Central memory CD8-positive, alpha-beta T cell (primary cell): ENCODE measurements around the gene KCNN4.
"Not testable (repeated sequence)": the region's sequence is repeated elsewhere in the genome, so short reads cannot be mapped to it uniquely, and the experiment has no call there.

ENCODE experiments used
- ATAC-seq: fragments of 150-1000 bp; cut with Tn5 transposase; replicated peaks from 2 replicates; pipeline ENCODE4 v1.10.0; 2022; ENCODE audit warnings: mild to moderate bottlenecking, moderate FRiP score, moderate number of reproducible peaks; ENCODE audit not compliant: poor library complexity, severe bottlenecking; ENCODE audit errors: extremely low read depth
- DNase-seq, 2 donors: peaks; one replicate each; pipeline ENCODE4 v3.0.0; 2021; ENCODE audit warnings: low spot score in 2 of 2
- H3K27ac Mint-ChIP-seq: one replicate; pipeline ENCODE4 v1.8.0; 2022; ENCODE audit warnings: low read depth, mild to moderate bottlenecking, moderate library complexity, mixed read lengths
- H3K27me3 Mint-ChIP-seq: one replicate; pipeline ENCODE4 v1.8.0; 2022; ENCODE audit warnings: mixed read lengths
- H3K36me3 Mint-ChIP-seq: one replicate; pipeline ENCODE4 v1.8.0; 2022; ENCODE audit warnings: mild to moderate bottlenecking, moderate library complexity, mixed read lengths; ENCODE audit not compliant: insufficient read depth
- H3K4me1 Mint-ChIP-seq: one replicate; pipeline ENCODE4 v1.8.0; 2022; ENCODE audit warnings: mixed read lengths
- H3K4me3 Mint-ChIP-seq: one replicate; pipeline ENCODE4 v1.8.0; 2022; ENCODE audit warnings: mild to moderate bottlenecking, moderate library complexity, mixed read lengths
- H3K9me3 Mint-ChIP-seq: one replicate; pipeline ENCODE4 v1.8.0; 2022; ENCODE audit warnings: mixed read lengths

The KCNN4 gene

DNA sequence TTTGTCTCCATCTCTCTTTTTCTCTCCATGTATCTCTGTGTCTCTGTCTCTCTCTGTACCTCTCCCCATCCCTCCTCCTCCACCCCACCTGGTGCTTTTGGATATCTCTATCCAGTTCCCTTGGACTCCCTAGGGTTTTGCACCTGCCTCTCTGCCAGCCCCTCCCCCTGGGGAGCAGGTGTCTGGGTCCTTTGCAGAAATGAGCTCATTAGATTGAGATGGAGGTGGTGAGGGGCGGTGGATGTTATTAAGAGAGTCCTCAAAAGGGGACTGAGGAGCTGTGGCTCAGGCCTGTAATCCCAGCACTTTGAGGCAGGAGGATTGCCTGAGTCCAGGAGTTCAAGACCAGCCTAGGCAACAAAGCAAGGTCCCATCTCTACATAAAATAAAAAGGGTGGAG, 2.1 kb downstream of the KCNN4 start:
- H3K4me3 Mint-ChIP-seq = peak overlapping the region; percentile 72
- H3K4me1 Mint-ChIP-seq = peaks cover 65% of the 10 kb centered on the region
- ATAC-seq (no peak), DNase-seq (no peak)
- H3K9me3 Mint-ChIP-seq = no peaks in the 10 kb centered on the region
- peaks cover 4% of the 10 kb centered on the region for H3K36me3 Mint-ChIP-seq
- peak overlapping the region; percentile 76 for H3K27ac Mint-ChIP-seq
- peaks cover 6% of the 10 kb centered on the region for H3K27me3 Mint-ChIP-seq

DNA sequence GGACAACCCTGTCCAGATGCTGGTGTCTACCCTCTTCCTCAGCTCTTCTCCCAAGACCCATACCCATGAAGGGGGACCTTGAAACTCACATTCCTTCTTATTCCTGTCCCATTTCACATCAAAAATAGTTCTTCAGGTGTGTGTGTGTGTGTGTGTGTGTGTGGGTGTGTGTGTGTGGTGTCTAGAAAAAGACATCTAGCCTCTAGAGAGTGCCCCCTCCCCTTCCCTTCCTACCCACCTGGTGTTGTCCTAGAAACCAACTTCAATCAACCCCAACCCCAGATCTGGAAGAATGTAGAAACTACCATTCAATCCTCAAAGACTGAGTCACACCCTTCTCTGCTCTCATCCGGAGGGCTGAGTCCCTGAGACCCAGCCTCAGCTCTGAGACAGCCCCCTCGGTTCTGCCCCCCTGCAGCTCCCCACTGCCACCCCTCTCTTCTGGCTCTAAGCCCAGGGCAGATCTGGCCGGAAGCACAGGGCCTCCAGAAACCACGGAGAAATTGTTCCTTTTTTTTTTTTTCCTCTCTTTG, 3.5 kb downstream of the KCNN4 start:
- Mint-ChIP-seq H3K9me3 (no peaks in the 10 kb centered on the region), H3K27me3 (no peaks in the 10 kb centered on the region), H3K4me1 (peaks cover 54% of the 10 kb centered on the region), H3K36me3 (peaks cover 7% of the 10 kb centered on the region), H3K27ac (peak overlapping the region; percentile 76), H3K4me3 (peak overlapping the region; percentile 72)
- DNase-seq = no peak
- ATAC-seq = no peak

DNA sequence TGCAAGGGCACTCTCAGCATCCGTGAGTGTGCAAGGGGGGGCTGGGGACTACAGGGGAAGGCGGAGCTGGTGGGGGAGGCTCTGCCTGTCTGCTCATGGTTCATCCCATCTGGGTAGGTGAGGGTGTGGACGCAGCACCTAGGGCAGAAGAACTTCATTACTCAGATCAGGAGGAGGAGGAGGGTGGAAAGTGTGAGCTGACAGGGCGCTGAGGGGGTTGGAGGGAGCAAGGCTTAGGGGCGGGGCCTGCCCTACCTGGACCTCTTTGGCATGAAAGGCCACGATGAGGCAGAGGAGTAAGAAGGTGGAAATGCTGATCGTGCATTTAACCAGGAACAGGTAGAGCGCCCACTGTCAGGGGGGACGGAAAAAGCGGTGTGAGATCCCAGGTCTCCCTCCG, 4.5 kb downstream of the KCNN4 start:
- DNase-seq (no peak), ATAC-seq (no peak)
- peaks cover 7% of the 10 kb centered on the region for H3K36me3 Mint-ChIP-seq
- H3K4me3 Mint-ChIP-seq = no peak overlapping the region
- peaks cover 46% of the 10 kb centered on the region for H3K4me1 Mint-ChIP-seq
- H3K27ac Mint-ChIP-seq = peak overlapping the region; percentile 87
- no peaks in the 10 kb centered on the region for H3K9me3 Mint-ChIP-seq
- no peaks in the 10 kb centered on the region for H3K27me3 Mint-ChIP-seq

DNA sequence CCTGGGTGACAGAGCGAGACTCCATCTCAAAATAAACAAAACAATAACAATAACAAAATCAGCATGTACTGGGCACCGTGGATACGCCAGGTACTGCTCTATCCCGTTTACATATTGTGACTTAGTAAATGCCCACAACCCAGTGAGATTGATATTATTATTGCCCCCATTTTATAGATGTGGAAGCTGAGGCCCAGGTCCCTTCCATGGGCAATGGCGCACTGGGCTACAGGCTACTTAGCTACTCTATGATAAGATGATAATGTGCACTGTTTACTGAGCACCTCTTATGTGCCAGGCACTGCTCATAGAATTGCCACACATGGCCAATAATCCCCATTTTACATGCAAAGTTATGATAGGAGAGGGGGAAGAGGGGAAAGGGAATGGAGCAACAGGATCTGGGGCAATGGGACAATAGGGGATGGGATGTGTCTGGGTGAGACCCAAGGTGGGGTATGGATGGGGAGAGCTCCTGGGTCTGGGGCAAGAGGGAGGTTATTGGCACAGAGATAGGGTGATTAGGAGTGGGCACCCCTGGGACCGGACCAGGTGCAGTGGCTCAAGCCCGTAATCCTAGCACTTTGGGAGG, 5.4 kb downstream of the KCNN4 start:
- ATAC-seq (no peak), DNase-seq (no peak)
- Mint-ChIP-seq H3K4me3 (no peak overlapping the region), H3K36me3 (peaks cover 7% of the 10 kb centered on the region), H3K27ac (peak overlapping the region; percentile 87), H3K9me3 (no peaks in the 10 kb centered on the region), H3K4me1 (peaks cover 39% of the 10 kb centered on the region), H3K27me3 (no peaks in the 10 kb centered on the region)

DNA sequence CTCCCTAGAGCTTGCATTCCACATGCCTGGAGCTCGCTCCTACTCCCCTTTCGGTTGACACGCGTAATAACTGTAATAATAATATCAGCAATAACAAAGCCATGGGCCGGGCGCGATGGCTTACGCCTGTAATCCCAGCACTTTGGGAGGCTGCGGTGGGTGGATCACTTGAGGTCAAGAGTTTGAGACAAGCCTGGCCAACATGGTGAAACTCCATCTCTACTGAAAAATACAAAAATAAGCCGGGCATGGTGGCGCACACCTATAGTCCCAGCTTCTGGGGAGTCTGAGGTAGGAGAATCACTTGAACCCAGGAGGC, 5.9 kb downstream of the KCNN4 start:
- not testable (repeated sequence) for H3K27me3 Mint-ChIP-seq, H3K9me3 Mint-ChIP-seq, H3K27ac Mint-ChIP-seq, DNase-seq, H3K4me3 Mint-ChIP-seq, H3K36me3 Mint-ChIP-seq, ATAC-seq
- H3K4me1 Mint-ChIP-seq = peaks cover 43% of the 10 kb centered on the region

DNA sequence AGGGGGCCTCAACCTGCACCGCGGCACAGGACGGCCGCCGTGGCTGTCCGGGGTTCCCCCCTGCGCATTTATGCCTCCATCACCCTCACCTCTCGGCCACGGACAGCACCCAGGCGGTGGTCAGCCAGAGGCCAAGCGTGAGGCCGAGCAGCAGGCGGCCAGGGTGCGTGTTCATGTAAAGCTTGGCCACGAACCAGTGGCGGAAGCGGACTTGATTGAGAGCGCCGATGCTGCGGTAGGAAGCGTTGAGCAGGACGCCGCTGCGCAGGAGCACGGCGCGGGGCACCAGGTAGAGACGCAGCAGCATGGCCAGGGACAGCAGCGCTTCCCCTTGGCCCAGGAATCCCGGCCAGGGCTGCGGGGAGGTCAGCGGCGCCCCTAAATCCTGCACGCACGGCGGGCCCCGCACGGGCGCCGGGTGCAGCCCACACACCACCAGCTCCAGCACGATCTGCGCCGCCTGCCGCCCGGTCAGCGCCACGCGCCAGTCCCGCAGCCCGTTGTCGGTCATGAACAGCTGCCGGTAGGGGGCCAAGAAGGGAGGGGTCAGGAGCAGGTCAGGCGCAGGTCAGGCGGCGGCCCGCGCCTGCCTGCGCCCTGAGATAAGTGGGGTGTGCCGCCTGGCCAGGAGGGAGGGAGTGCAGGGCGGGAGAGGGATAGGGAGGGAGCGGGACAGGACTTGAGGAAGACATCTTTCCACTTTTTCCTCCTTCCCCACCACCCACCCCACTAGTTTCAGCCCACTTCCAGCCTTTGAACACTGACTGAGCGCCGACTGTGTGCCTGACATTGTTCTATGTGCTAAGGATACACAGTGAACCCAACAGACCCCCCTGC, 6.5 kb downstream of the KCNN4 start:
- Mint-ChIP-seq H3K27ac (no peak overlapping the region), H3K9me3 (no peaks in the 10 kb centered on the region), H3K4me3 (no peak overlapping the region), H3K27me3 (no peaks in the 10 kb centered on the region), H3K36me3 (peaks cover 7% of the 10 kb centered on the region), H3K4me1 (peaks cover 41% of the 10 kb centered on the region)
- DNase-seq (no peak), ATAC-seq (peak; percentile 20)

DNA sequence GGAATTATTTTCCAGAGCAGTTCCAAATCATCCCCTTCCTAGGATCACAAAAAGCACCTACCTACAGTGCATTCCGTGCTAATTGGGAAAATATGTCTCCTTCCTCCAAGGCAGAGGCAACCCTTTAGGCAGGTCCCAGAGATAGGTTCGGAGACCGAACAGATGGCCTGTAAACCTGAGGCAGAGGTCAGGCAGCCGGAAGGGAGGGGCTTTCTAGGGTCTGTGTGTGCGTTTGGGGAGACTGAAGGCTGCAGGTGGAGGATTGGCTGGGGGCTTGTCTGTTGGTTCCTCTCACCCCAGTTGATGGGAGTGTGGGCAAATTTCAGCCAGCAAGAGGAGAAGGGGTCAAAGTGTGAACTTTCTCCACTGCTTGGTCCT, 7.1 kb downstream of the KCNN4 start:
- H3K4me3 Mint-ChIP-seq = no peak overlapping the region
- H3K4me1 Mint-ChIP-seq = peaks cover 38% of the 10 kb centered on the region
- H3K9me3 Mint-ChIP-seq = no peaks in the 10 kb centered on the region
- no peaks in the 10 kb centered on the region for H3K27me3 Mint-ChIP-seq
- ATAC-seq = no peak
- H3K36me3 Mint-ChIP-seq = peaks cover 7% of the 10 kb centered on the region
- DNase-seq = no peak
- no peak overlapping the region for H3K27ac Mint-ChIP-seq

DNA sequence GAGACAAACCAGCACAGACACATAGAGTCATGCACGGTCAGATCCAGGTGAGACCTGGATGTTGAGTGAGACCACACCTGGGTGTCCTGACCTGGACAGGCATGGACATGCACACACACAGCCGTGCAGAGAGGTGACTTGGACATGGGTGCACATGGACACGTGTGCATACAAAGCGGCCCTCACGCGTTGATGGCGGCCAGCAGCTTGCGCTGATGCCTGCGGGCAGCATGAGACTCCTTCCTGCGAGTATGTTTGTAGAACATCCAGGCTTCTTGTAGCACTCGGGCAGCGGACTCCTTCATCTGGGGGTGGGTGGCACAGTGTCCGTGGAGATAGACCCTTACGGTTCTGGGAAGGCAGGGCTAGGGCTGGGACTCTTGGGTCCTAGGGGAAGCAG, 11.5 kb downstream of the KCNN4 start:
- DNase-seq (no peak), ATAC-seq (no peak)
- Mint-ChIP-seq H3K27ac (no peak overlapping the region), H3K4me3 (no peak overlapping the region), H3K36me3 (peaks cover 16% of the 10 kb centered on the region), H3K9me3 (no peaks in the 10 kb centered on the region), H3K27me3 (no peaks in the 10 kb centered on the region), H3K4me1 (peaks cover 39% of the 10 kb centered on the region)

DNA sequence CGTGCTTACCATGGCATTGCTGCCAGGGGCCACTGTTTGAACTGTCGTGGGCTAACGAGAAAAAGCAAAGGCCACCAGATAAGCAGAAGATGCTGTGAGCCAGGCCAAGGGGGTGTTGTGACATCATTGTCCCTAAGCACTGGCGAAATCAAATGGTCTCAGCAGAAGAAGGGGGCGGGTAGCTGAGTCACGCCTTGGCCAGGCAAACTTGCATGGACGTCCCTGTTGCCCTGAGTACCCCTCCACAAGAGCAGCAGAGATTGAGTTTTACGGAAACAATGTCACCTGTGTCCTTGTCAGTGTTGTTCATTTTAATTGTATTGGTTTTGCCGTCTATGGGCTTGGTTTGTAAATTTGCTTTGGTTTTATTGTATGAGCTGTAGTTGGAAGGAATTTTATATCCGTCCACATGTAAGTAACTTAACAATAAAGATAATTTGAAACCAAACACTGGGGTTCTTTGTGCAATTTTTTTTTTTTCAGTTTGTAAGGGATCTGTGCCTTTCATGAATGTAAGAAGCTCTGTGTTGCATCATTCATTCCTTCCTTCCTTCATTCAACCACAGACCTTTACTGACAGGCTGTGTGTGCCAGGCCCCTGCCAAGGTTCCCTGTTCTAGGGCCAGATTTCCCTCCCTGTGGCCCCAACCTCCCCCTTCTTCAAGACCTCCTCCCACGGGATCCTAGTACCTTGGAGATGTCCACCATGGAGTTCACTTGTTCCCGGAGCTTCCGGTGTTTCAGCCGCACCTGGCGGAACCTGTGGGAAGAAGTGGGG, 12.3 kb downstream of the KCNN4 start:
- no peaks in the 10 kb centered on the region for H3K27me3 Mint-ChIP-seq
- peaks cover 43% of the 10 kb centered on the region for H3K4me1 Mint-ChIP-seq
- DNase-seq = no peak
- no peak overlapping the region for H3K27ac Mint-ChIP-seq
- ATAC-seq = no peak
- no peak overlapping the region for H3K4me3 Mint-ChIP-seq
- H3K9me3 Mint-ChIP-seq = no peaks in the 10 kb centered on the region
- H3K36me3 Mint-ChIP-seq = peaks cover 16% of the 10 kb centered on the region

DNA sequence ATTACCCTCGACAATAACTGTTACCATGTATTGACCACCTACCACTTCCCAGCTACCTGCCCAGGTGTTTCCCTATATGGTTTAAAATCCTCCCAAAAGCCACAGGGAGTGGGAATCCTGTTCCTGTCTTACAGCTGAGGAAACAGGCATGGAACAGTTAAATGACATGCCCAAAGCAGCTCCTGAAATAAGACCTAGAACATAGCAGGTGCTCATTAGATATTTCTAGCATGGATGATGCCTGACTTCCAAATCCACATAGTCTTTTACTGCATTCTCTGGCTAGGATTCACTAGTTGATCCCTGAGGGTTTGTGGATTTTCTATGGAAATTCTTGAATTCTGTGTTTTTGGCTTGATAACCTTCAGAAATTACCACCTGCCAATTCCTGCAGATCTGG, 13.0 kb downstream of the KCNN4 start:
- no peak for ATAC-seq
- Mint-ChIP-seq H3K27ac (no peak overlapping the region), H3K9me3 (no peaks in the 10 kb centered on the region), H3K36me3 (peaks cover 15% of the 10 kb centered on the region), H3K4me1 (peaks cover 48% of the 10 kb centered on the region), H3K4me3 (no peak overlapping the region), H3K27me3 (no peaks in the 10 kb centered on the region)
- no peak for DNase-seq

DNA sequence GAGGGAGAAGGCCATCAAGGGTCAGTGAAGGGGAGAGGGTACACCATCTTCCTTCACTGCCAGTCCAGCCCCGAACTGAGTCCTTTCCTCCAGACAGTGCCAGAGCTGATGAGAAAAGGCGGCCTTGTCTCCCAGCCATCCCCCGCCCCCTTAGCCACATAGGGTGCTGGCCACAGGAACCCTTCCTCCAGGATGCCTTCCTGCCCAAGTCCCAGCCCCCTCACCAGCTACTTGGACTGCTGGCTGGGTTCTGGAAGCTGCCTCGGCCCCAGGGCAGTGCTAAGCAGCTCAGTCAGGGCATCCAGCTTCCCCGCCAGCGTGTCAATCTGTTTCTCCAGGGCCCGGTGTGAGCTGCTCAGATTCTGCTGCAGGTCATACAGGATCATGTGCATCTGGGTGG, 13.5 kb downstream of the KCNN4 start:
- Mint-ChIP-seq H3K4me1 (peaks cover 53% of the 10 kb centered on the region), H3K36me3 (peaks cover 14% of the 10 kb centered on the region), H3K9me3 (no peaks in the 10 kb centered on the region), H3K4me3 (no peak overlapping the region), H3K27ac (peak overlapping the region; percentile 86), H3K27me3 (no peaks in the 10 kb centered on the region)
- DNase-seq = no peak
- no peak for ATAC-seq

DNA sequence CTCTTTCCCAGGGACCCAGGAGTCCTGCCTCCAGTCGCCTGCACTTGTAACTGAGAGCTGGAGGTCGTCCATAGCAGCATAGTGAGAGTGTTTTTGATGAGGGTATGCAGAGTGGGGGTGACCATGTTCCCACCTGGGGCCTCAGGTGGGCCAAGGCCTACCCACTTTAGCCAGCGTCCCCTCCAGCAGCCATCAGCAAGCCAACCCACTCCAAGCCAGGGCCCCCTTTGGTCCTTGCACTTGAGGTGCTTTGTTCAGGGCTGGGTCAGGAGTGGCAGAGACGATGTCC, 14.1 kb downstream of the KCNN4 start:
- no peaks in the 10 kb centered on the region for H3K9me3 Mint-ChIP-seq
- ATAC-seq (no peak), DNase-seq (no peak)
- H3K27me3 Mint-ChIP-seq = no peaks in the 10 kb centered on the region
- peaks cover 14% of the 10 kb centered on the region for H3K36me3 Mint-ChIP-seq
- peaks cover 53% of the 10 kb centered on the region for H3K4me1 Mint-ChIP-seq
- peak overlapping the region; percentile 68 for H3K4me3 Mint-ChIP-seq
- H3K27ac Mint-ChIP-seq = peak overlapping the region; percentile 86
